RWPE1 (cell line): ENCODE data around the gene HPX.

Source experiments
- CTCF ChIA-PET: fragments of 350-600 bp; sonication (Branson Sonifier 250); formaldehyde crosslinking; extraction: SDS; loops from one replicate; lab custom pipeline; 2021; lab: Yijun Ruan, JAX
- POLR2A ChIA-PET: fragments of 400-600 bp; formaldehyde crosslinking; extraction: SDS; loops from one replicate; lab custom pipeline; 2020; ENCODE audit warnings: antibody characterized with exemption; ENCODE audit not compliant: low non-redundant PET; lab: Yijun Ruan, JAX
- DNase-seq: peaks from one replicate; pipeline ENCODE4 v3.0.0; 2012; ENCODE audit warnings: low spot score
- H3K27ac ChIP-seq: fragments of 450-650 bp; 2 replicates; pipeline ENCODE4 v1.5.1; 2017
- TF ChIP-seq, protein P1 (sequence below): fragments of 450-650 bp; conservative IDR thresholded peaks from 2 replicates; pipeline ENCODE4 v1.5.1; 2017; ENCODE audit warnings: low read depth, mild to moderate bottlenecking

The HPX gene

DNA sequence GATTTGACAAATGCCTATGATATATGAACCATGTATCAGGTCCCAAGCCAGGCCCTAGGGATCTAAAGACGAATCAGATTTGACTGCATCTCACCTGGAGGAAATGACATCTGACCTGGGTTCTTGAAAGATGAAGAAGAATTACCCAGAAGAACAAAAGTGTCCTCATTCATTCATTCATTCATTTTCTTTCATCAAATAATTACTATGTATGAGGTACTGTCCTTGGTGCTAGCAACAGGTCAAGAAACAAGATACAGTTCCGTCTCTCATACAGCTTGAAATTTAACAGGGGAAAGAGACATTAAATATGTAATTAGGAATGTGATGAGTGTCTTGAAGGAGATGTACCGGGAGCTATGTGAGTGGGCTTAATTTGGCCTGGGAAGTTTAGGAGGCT is 20.1 kb downstream of the HPX start:
- DNase-seq: no peak
- H3K27ac ChIP-seq: no peak overlapping the region
- ChIA-PET POLR2A (no interaction called here), CTCF (interaction anchor here (0.7 kb wide), 1 partner anchor 9 kb away, joined by 3 read pairs; no protein-coding TSS in a partner anchor)
- TF ChIP-seq, protein P1, sequence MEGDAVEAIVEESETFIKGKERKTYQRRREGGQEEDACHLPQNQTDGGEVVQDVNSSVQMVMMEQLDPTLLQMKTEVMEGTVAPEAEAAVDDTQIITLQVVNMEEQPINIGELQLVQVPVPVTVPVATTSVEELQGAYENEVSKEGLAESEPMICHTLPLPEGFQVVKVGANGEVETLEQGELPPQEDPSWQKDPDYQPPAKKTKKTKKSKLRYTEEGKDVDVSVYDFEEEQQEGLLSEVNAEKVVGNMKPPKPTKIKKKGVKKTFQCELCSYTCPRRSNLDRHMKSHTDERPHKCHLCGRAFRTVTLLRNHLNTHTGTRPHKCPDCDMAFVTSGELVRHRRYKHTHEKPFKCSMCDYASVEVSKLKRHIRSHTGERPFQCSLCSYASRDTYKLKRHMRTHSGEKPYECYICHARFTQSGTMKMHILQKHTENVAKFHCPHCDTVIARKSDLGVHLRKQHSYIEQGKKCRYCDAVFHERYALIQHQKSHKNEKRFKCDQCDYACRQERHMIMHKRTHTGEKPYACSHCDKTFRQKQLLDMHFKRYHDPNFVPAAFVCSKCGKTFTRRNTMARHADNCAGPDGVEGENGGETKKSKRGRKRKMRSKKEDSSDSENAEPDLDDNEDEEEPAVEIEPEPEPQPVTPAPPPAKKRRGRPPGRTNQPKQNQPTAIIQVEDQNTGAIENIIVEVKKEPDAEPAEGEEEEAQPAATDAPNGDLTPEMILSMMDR: no peak

DNA sequence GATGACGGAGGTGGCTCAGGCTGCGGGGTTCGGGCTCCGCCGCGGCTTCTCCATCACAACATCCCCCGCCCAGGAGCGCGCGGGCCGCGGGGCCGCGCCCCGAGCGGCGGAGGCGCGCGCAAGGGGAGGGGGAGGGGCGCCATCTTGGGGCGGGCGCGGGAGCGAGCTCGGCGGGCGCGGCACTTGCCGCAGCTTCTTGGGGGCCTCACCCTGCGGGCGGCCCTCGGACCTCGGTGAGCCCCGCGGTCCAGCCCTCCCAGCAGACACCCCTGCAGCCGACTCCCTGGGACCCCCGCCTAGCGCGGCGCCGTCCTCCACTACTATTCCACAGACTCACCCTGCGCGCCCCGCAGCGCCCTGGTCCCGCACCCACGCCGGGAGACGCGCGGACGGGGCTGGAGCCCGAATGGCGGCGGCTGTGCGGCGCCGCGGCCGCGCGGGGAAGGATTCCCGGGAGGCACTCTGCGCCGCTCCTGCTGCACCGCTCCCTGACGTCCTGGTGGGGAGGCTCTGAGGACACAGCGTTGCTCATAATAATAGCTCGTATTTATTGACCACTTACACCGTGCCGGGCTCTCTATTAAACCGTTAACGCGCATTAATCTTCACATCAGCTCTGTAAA is 21.7 kb downstream of the HPX start, which contains the start of gene APBB1:
APBB1 (minus strand) TSS at position 86 of the 623 bp plus-strand sequence. CDS start 7,747 bp downstream, outside the sequence.
- ChIA-PET CTCF (interaction anchor here (0.8 to 1.5 kb wide), 3 partner anchors 24 to 87 kb away, joined by 3 to 4 read pairs (median 3); no protein-coding TSS in a partner anchor), POLR2A (no interaction called here)
- DNase-seq: peak; percentile 57
- TF ChIP-seq, protein P1: no peak
- peak within 1 kb of the TSS; percentile 56 for H3K27ac ChIP-seq

DNA sequence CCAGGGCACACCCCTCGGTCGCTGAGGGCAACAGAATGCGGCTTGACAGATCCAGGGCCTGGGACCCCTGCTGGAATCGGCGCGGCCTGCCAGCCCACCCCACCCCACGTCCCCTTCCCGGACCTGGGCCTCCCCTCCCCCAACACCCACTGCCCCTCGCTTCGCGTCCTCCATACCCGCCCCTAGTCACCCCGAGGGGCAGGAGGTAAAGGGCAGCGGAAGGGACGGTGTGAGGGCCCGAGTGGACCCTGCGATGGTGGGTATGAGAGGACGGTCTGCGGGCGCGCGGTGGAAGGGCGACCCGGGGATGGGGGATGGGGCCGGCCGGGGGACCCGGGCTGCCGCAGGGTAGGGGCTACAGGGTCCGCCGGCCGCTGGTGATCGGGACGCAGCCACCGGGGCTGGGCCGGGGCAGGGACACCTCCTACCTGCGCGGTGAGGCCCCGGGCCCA is 22.2 kb downstream of the HPX start:
- peak overlapping the region; percentile 56 for H3K27ac ChIP-seq
- TF ChIP-seq, protein P1: no peak
- CTCF ChIA-PET: interaction anchor here (1.5 kb wide), 1 partner anchor 40 kb away, joined by 4 read pairs; no protein-coding TSS in a partner anchor
- DNase-seq: no peak
- POLR2A ChIA-PET: no interaction called here

DNA sequence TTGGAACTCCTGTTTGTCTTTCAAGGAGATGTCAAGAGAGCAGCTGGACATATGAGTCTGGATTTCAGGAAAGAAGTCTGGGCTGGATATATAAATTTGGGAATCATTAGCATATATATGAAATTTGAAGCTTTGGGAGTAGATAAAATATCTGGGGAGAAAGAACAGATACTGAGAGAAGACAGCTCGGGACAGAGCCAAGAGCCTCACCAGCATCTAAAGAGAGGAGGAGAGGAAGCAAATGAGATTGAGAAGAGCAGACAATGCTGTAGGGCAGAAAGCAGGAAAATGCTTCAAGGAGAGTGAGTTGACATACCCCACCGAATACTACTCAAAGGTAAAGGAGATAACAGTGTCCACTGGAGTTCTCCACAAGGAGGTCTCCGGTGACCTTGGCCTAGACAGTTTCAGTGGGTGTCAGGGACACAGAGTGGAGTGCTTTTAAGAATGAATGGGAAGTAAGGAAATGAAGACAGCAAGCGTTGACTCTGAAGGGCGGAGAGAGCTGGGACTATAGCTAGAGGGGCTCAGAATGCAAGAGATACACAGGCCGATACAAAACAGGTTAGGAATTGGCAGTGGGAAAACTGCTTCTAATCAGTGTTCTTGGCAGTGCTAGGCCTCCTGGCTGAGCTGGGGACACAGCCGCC is 22.8 kb downstream of the HPX start:
- POLR2A ChIA-PET: no interaction called here
- peak overlapping the region; percentile 56 for H3K27ac ChIP-seq
- CTCF ChIA-PET: no interaction called here
- TF ChIP-seq, protein P1: no peak
- no peak for DNase-seq

DNA sequence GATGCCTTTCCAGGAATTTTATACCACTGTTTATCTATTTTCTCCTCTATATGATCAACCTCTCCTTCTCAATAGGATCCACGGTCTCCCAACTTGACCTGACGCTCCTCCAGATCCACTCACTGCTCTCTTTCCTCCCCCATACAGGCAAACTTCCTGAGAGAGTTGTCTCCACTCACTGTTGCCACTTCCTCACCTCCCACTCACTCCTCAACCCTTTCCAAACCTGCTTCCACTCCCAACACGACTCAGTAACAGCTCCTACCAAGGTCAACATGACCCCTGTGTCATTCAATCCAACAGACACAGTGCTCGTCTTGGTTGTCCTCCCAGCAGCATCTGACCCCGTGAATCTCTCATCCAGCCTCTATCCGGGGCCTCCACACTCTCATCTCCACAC is 25.0 kb downstream of the HPX start:
- TF ChIP-seq, protein P1: no peak
- POLR2A ChIA-PET: no interaction called here
- CTCF ChIA-PET: no interaction called here
- DNase-seq: no peak
- no peak overlapping the region for H3K27ac ChIP-seq

DNA sequence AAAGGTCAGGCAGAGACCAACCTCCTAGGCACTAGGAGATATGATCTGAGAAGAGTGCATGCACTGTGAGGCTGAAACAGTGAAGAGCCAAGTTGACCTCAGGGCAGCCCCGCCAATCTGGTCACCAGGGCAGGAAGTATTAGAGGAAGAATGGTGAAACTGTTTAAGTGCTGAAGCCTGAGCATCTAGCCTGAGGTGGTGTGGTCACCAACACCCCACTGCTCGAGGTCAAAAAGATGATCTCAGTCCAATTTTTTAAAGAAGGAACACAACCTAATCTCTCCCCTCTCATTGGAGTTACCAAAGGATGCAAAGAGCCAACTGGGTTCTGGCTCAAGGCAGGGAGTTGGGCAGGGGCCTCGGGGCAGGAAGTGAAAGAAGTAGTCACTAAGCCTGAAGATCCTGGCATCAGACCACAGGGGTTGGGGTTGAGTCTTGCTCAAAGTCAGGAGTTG is 25.9 kb downstream of the HPX start:
- ChIA-PET POLR2A (no interaction called here), CTCF (no interaction called here)
- no peak for DNase-seq
- H3K27ac ChIP-seq: no peak overlapping the region
- TF ChIP-seq, protein P1: no peak
